HepG2 (cell line): ENCODE results near the gene C14orf119. TPM values are rescaled to one million over a fixed set of nuclear protein-coding genes. Genes with fewer than 3 reads are reported as not detected.

Experiments used
- ARID2 ChIP-seq: sonication (generic); formaldehyde crosslinking; IDR thresholded peaks from 2 replicates; pipeline ENCODE4 v1.8.1; 2022; ENCODE audit warnings: mild to moderate bottlenecking, missing genetic modification reagents, borderline replicate concordance
- GATA4 ChIP-seq: sonication (generic); IDR thresholded peaks from 2 replicates; pipeline ENCODE4 v1.6.1; 2016; ENCODE audit warnings: antibody characterized with exemption, low read depth, borderline replicate concordance
- KDM5B ChIP-seq: sonication (generic); formaldehyde crosslinking; IDR thresholded peaks from 2 replicates; pipeline ENCODE4 v1.4.0; 2020; ENCODE audit warnings: missing genetic modification reagents, mild to moderate bottlenecking, borderline replicate concordance
- MIXL1 ChIP-seq: IDR thresholded peaks from 2 replicates; pipeline ENCODE4 v1.6.1; 2016
- NR2F1 ChIP-seq, 2 experiments: fragments of 450-650 bp in 1 of 2; formaldehyde crosslinking in 1 of 2; IDR thresholded peaks; 2 replicates each; pipeline versions ENCODE4 v1.5.0 to v1.6.1; 2016 to 2020; ENCODE audit warnings: mild to moderate bottlenecking in 1 of 2, missing compliant biosample characterization in 1 of 2, missing genetic modification reagents in 1 of 2, moderate library complexity in 1 of 2
- NR2F6 ChIP-seq, 2 experiments: IDR thresholded peaks; 2 replicates each; pipeline ENCODE4 v1.6.1; 2016; ENCODE audit warnings: antibody characterized with exemption in 1 of 2, mild to moderate bottlenecking in 1 of 2
- NR3C1 ChIP-seq: sonication (generic); formaldehyde crosslinking; IDR thresholded peaks from 2 replicates; pipeline ENCODE4 v1.4.0; 2020; ENCODE audit warnings: missing genetic modification reagents
- RARA ChIP-seq: IDR thresholded peaks from 2 replicates; pipeline ENCODE4 v1.6.1; 2016; ENCODE audit warnings: missing genetic modification reagents, missing compliant biosample characterization
- REL ChIP-seq: sonication (generic); formaldehyde crosslinking; conservative IDR thresholded peaks from 2 replicates; pipeline ENCODE4 v1.8.0; 2022; ENCODE audit warnings: mild to moderate bottlenecking, missing genetic modification reagents, moderate library complexity
- SMARCE1 ChIP-seq: fragments of 450-650 bp; IDR thresholded peaks from 2 replicates; pipeline ENCODE4 v1.6.1; 2017; ENCODE audit warnings: borderline replicate concordance
- SPEN ChIP-seq: sonication (generic); formaldehyde crosslinking; IDR thresholded peaks from 2 replicates; pipeline ENCODE4 v1.5.1; 2020; ENCODE audit warnings: low read depth, mild to moderate bottlenecking, missing genetic modification reagents
- SRY ChIP-seq: sonication (generic); formaldehyde crosslinking; IDR thresholded peaks from 2 replicates; pipeline ENCODE4 v1.8.0; 2022; ENCODE audit warnings: mild to moderate bottlenecking, missing genetic modification reagents
- TEAD3 ChIP-seq: optimal IDR thresholded peaks from 2 replicates; pipeline ENCODE3; 2016; ENCODE audit warnings: borderline replicate concordance
- WIZ ChIP-seq: sonication (generic); formaldehyde crosslinking; IDR thresholded peaks from 2 replicates; pipeline ENCODE4 v1.5.1; 2020; ENCODE audit warnings: mild to moderate bottlenecking, missing genetic modification reagents
- ZNF280D ChIP-seq: sonication (generic); formaldehyde crosslinking; IDR thresholded peaks from 2 replicates; pipeline ENCODE4 v1.5.1; 2020; ENCODE audit warnings: mild to moderate bottlenecking, missing genetic modification reagents
- ZNF530 ChIP-seq: sonication (generic); formaldehyde crosslinking; IDR thresholded peaks from 2 replicates; pipeline ENCODE4 v1.5.0; 2020; ENCODE audit warnings: low read depth, mild to moderate bottlenecking, missing genetic modification reagents
- ZNF550 ChIP-seq: sonication (generic); formaldehyde crosslinking; IDR thresholded peaks from 2 replicates; pipeline ENCODE4 v1.4.0; 2020; ENCODE audit warnings: mild to moderate bottlenecking, missing genetic modification reagents, borderline replicate concordance
- polyA plus RNA-seq, 8 experiments: library from polyadenylated mRNA; depleted of rRNA in 3 of 8; stranded (reverse) in 7 of 8; unstranded in 1 of 8; fragments of >200 nt; fragmentation: Illumina TruSeq in 4 of 8; extraction: Trizol in 4 of 8; gene quantifications; 2 replicates each; pipeline versions ENCODE4 v1.2.1 to v1.2.3, GENCODE V29; 2011 to 2016; ENCODE audit warnings: low read depth in 4 of 8, missing spikeins in 1 of 8, mixed read lengths in 1 of 8; ENCODE audit not compliant: insufficient read depth in 1 of 8
- total RNA-seq, 5 experiments: library from RNA; depleted of rRNA; stranded (reverse); fragments of >200 nt; fragmentation: Illumina TruSeq; extraction: Trizol; gene quantifications; 2 replicates each; pipeline ENCODE4 v1.2.3, GENCODE V29; 2016; ENCODE audit warnings: low read depth in 1 of 5
- TF ChIP-seq, protein P1 (sequence below): sonication (generic); formaldehyde crosslinking; IDR thresholded peaks from 2 replicates; pipeline ENCODE4 v1.8.0; 2022; ENCODE audit warnings: mild to moderate bottlenecking, missing genetic modification reagents, moderate library complexity
- TF ChIP-seq, protein P2 (sequence below): IDR thresholded peaks from 2 replicates; pipeline ENCODE4 v1.6.1; 2016; ENCODE audit warnings: low read depth
- TF ChIP-seq, protein P3 (sequence below): sonication (generic); formaldehyde crosslinking; IDR thresholded peaks from 2 replicates; pipeline ENCODE4 v1.4.0; 2020; ENCODE audit warnings: missing genetic modification reagents

The C14orf119 gene
- total and polyA plus RNA-seq, 2 of the 13 experiments (the other 11 are each of a cell fraction or from before 2014, with no cell fraction given), result 117 to 206 TPM

- TF ChIP-seq, protein P1, sequence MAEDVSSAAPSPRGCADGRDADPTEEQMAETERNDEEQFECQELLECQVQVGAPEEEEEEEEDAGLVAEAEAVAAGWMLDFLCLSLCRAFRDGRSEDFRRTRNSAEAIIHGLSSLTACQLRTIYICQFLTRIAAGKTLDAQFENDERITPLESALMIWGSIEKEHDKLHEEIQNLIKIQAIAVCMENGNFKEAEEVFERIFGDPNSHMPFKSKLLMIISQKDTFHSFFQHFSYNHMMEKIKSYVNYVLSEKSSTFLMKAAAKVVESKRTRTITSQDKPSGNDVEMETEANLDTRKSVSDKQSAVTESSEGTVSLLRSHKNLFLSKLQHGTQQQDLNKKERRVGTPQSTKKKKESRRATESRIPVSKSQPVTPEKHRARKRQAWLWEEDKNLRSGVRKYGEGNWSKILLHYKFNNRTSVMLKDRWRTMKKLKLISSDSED (CRISPR knock-in tag), result 0 out of 2 replicates have a peak, but pooled peaks have one; percentile 64
- TF ChIP-seq SPEN (CRISPR knock-in tag) (peak; percentile 72), REL (CRISPR knock-in tag) (peak; percentile 93; the same call in 1 of the 2 replicates), NR2F1 (CRISPR knock-in tag; IDR thresholded peaks at IDR 0.05) (0 out of 4 replicates have a peak, but pooled peaks of 1 of the 2 experiments have one; percentile 5), NR3C1 (no peak), MIXL1 (peak; percentile 76), SRY (CRISPR knock-in tag) (no peak; the same call in 1 of the 2 replicates), SMARCE1 (no peak), NR2F6 (IDR thresholded peaks at IDR 0.05) (no peak; the same call in 1 of the 2 replicates), NR2F6 (CRISPR knock-in tag; IDR thresholded peaks at IDR 0.05) (peak; percentile 33; the same call in 1 of the 2 replicates), ZNF530 (CRISPR knock-in tag) (no peak; the same call in 1 of the 2 replicates), ZNF280D (CRISPR knock-in tag) (peak; percentile 66), KDM5B (CRISPR knock-in tag) (peak; percentile 98), TEAD3 (CRISPR knock-in tag) (peak; percentile 78), ZNF550 (CRISPR knock-in tag) (peak; percentile 99), WIZ (CRISPR knock-in tag) (peak; percentile 56; the same call in 1 of the 2 replicates), GATA4 (no peak), RARA (CRISPR knock-in tag) (peak; percentile 21; the same call in 1 of the 2 replicates), ARID2 (CRISPR knock-in tag) (peak; percentile 92)
- TF ChIP-seq, protein P2, sequence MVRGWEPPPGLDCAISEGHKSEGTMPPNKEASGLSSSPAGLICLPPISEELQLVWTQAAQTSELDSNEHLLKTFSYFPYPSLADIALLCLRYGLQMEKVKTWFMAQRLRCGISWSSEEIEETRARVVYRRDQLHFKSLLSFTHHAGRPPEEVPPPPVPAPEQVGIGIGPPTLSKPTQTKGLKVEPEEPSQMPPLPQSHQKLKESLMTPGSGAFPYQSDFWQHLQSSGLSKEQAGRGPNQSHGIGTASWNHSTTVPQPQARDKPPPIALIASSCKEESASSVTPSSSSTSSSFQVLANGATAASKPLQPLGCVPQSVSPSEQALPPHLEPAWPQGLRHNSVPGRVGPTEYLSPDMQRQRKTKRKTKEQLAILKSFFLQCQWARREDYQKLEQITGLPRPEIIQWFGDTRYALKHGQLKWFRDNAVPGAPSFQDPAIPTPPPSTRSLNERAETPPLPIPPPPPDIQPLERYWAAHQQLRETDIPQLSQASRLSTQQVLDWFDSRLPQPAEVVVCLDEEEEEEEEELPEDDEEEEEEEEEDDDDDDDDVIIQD (CRISPR knock-in tag), result peak; percentile 75; the same call in 1 of the 2 replicates
- TF ChIP-seq, protein P3, sequence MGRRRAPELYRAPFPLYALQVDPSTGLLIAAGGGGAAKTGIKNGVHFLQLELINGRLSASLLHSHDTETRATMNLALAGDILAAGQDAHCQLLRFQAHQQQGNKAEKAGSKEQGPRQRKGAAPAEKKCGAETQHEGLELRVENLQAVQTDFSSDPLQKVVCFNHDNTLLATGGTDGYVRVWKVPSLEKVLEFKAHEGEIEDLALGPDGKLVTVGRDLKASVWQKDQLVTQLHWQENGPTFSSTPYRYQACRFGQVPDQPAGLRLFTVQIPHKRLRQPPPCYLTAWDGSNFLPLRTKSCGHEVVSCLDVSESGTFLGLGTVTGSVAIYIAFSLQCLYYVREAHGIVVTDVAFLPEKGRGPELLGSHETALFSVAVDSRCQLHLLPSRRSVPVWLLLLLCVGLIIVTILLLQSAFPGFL, result 0 out of 2 replicates have a peak, but pooled peaks have one; percentile 92
Measured at GRCh38 chr14:23057757-23058653, 37.3 kb upstream of the C14orf119 start (continued).
